Measurements from ENCODE around the gene KCTD10. TPM values are rescaled to one million over a fixed set of nuclear protein-coding genes. Genes with fewer than 3 reads are reported as not detected.

KCTD10 gene
- total RNA-seq, 1 donor from 2014 or later, result 61.4 TPM

DNA sequence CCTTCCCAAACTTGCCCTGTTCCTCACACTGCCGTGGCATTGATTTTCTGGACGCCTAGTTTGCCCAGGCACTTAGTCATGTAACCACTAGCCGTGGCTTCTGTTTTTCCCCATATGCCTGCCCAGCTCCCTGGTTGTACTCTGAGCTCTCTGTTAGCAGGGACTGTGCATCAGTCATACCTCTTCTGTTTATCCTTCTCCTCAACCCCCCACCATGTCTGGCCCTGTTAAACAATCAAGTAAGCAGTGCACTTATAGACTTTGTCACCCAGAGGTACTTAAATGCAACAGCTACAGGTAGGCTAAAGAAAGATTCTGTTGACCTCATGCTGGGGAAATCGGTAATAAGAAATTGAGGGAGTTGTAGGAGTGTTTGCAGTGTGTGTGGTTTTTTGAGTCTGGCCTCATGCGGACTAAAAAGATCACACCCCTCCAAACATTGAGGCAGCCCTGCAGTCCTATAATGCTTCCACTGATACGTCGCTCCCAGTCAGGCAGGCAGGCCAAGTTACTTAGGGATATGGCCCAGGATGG, 17.3 kb upstream of the KCTD10 start:
- ATAC-seq (no peak), DNase-seq (no peak)
- H3K9me3 ChIP-seq, result no peaks in the 10 kb centered on the region
- no peaks in the 10 kb centered on the region for H3K27me3 ChIP-seq (ENCODE audit: low read depth)
- TF ChIP-seq, protein P1, sequence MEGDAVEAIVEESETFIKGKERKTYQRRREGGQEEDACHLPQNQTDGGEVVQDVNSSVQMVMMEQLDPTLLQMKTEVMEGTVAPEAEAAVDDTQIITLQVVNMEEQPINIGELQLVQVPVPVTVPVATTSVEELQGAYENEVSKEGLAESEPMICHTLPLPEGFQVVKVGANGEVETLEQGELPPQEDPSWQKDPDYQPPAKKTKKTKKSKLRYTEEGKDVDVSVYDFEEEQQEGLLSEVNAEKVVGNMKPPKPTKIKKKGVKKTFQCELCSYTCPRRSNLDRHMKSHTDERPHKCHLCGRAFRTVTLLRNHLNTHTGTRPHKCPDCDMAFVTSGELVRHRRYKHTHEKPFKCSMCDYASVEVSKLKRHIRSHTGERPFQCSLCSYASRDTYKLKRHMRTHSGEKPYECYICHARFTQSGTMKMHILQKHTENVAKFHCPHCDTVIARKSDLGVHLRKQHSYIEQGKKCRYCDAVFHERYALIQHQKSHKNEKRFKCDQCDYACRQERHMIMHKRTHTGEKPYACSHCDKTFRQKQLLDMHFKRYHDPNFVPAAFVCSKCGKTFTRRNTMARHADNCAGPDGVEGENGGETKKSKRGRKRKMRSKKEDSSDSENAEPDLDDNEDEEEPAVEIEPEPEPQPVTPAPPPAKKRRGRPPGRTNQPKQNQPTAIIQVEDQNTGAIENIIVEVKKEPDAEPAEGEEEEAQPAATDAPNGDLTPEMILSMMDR (IDR thresholded peaks at IDR 0.05), result no peak
- H3K36me3 ChIP-seq, result peaks cover 95% of the 10 kb centered on the region
- no peak overlapping the region for H3K4me3 ChIP-seq
- intact Hi-C loops (cut with DNase I), result no loop called here
- H3K4me1 ChIP-seq, result no peaks in the 10 kb centered on the region
- H3K27ac ChIP-seq, result no peak overlapping the region

DNA sequence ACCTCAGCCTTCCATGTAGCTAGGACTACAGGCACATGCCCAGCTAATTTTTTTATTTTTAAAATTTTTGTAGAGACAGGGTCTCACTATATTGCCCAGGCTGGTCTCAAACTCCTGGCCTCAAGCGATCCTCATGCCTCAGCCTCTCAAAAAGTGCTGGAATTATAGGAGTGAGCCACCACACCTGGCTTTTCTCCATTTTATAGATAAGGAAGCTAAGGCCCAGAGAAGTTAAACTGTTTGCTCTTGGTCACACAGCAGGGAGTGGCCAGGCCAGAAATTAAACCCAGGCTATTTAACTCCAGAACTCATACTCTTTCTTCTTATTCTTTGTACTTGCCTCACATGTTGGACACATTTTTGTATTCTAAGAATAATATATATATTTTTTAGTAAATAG, 16.8 kb upstream of the KCTD10 start:
- intact Hi-C loops (cut with DNase I), result no loop called here
- no peak overlapping the region for H3K4me3 ChIP-seq
- no peaks in the 10 kb centered on the region for H3K9me3 ChIP-seq
- TF ChIP-seq, protein P1 (IDR thresholded peaks at IDR 0.05), result no peak
- ATAC-seq (no peak), DNase-seq (no peak)
- H3K36me3 ChIP-seq, result peaks cover 95% of the 10 kb centered on the region
- no peaks in the 10 kb centered on the region for H3K27me3 ChIP-seq (ENCODE audit: low read depth)
- H3K27ac ChIP-seq, result no peak overlapping the region
- no peaks in the 10 kb centered on the region for H3K4me1 ChIP-seq

DNA sequence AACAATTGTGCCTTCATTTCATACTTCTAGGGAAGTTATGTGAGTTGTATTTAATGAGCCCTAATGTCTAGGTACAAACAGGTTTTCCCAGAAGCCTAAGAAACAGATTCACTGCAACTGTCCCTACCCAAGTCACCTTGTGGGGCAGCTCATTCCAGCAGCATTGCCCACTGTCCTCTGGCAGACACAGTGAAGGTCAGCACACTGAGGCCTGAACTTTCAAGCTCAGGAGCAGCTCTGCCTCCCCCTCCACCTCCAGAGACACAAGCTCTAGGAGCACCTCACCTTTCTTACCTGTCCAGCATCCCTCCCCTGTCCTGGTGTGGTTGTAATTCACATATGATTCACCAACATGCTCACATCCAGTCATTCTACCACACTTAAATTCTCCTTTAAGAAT, 16.0 kb upstream of the KCTD10 start:
- peaks cover 95% of the 10 kb centered on the region for H3K36me3 ChIP-seq
- H3K9me3 ChIP-seq, result no peaks in the 10 kb centered on the region
- H3K4me3 ChIP-seq, result no peak overlapping the region
- DNase-seq (no peak), ATAC-seq (no peak)
- intact Hi-C loops (cut with DNase I), result no loop called here
- no peak overlapping the region for H3K27ac ChIP-seq
- no peaks in the 10 kb centered on the region for H3K27me3 ChIP-seq (ENCODE audit: low read depth)
- TF ChIP-seq, protein P1 (IDR thresholded peaks at IDR 0.05), result no peak
- H3K4me1 ChIP-seq, result no peaks in the 10 kb centered on the region

DNA sequence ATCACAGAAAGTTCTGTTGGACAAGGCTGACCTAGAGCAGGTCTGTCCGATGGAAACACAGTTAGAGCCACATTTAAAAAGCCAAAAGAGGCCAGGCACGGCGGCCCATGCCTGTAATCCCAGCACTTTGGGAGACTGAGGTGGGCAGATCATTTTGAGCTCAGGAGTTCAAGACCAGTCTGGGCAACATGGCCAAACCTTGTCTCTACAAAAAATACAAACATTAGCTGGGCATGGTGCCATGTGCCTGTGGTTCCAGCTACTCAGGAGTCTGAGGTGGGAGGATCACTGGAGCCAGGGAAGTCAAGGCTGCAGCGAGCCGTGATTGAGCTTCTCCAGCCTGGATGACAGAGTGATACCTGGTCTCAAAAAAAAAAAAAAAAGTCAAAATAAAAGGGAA, 15.3 kb upstream of the KCTD10 start:
- TF ChIP-seq, protein P1 (IDR thresholded peaks at IDR 0.05), result no peak
- intact Hi-C loops (cut with DNase I), result no loop called here
- Histone ChIP-seq H3K27ac (no peak overlapping the region), H3K9me3 (no peaks in the 10 kb centered on the region), H3K27me3 (ENCODE audit: low read depth) (no peaks in the 10 kb centered on the region), H3K4me3 (no peak overlapping the region), H3K36me3 (peaks cover 95% of the 10 kb centered on the region), H3K4me1 (no peaks in the 10 kb centered on the region)
- DNase-seq (no peak), ATAC-seq (no peak)

DNA sequence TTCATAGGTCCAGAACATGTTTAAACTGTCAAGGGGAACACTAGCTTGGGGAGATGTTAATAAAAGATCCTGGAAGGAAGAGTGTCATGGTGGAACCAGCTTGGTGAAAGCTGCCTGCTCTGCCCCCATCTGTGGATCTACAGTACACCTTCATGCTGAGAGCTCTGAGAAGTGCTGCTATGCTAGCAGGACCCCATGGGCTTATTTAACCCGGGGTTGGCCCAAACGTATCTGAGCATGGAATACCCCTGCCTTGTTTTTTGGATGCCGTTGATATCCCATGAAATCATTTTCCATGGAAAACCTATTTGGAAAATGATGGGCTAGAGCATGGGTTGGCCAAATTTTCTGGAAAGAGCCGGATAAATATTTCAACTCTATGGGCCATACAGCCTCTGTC, 14.6 kb upstream of the KCTD10 start:
- DNase-seq, result no peak
- TF ChIP-seq, protein P1 (IDR thresholded peaks at IDR 0.05), result no peak

More for the DNA sequence above, 14.6 kb upstream of the KCTD10 start:
- Histone ChIP-seq H3K9me3 (no peaks in the 10 kb centered on the region), H3K27ac (no peak overlapping the region), H3K36me3 (peaks cover 96% of the 10 kb centered on the region), H3K4me3 (no peak overlapping the region), H3K4me1 (no peaks in the 10 kb centered on the region), H3K27me3 (ENCODE audit: low read depth) (no peaks in the 10 kb centered on the region)
- intact Hi-C loops (cut with DNase I), result no loop called here
- no peak for ATAC-seq

All from lower lobe of right lung (tissue), 2 donors.